ENCODE results near the gene KIF1A.

Gene KIF1A

DNA sequence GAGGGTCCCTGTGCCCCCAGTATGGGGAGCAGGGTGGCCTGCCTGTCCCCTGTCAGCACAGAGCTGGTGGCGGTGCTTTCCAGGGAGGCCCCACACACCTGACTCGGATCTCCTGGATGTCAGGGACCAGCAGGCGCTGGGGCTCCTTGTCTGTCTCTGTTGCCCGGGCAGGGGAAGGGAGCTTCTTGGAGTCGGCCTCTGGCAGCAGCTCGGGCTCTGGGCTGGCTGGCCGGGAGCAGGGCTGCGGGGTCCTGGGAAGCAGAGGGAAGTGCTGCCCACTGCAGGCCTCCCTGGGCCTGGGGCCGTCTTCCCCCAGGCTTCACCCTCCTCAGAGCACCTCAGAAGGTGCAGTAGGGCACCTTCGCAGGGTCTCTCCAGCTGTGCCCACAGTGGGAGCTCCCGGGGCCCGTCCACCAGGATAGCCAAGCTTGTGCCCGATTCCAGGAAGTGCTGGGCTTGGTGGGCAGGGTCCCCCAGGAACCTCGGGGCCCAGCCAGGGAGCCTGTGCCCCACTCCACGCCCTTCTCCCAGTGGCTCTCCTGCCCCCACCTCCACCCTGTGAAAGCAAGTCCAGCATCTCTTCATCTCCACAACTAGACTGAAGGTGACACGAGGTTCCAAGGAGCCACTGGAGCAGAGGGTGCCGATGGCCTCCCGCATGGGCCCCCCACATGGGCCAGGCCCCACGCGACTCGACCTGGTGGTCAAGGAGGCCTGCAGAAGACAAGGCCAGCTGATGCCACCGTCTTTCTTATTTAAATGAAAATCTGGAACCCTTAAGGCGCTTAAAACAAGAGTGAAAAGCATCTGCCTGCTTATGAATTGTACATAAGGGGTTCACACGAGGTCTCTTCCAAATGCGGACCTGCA is 100.1 kb downstream of the KIF1A start:
- H3K4me1 ChIP-seq (ENCODE audit: insufficient read depth, low read length) = no peaks in the 10 kb centered on the region
- H3K36me3 ChIP-seq (ENCODE audit: insufficient read depth, low read length) = peaks cover 17% of the 10 kb centered on the region
- no peaks in the 10 kb centered on the region for H3K9me3 ChIP-seq (ENCODE audit: control insufficient read depth, insufficient read depth, low read length)
- H3K9ac ChIP-seq (ENCODE audit: low read depth, low read length) = no peak overlapping the region

- Histone ChIP-seq H3K36me3 (ENCODE audit: insufficient read depth, low read length) (peaks cover 13% of the 10 kb centered on the region), H3K9me3 (ENCODE audit: control insufficient read depth, insufficient read depth, low read length) (no peaks in the 10 kb centered on the region), H3K4me1 (ENCODE audit: insufficient read depth, low read length) (no peaks in the 10 kb centered on the region), H3K9ac (ENCODE audit: low read depth, low read length) (no peak overlapping the region)
Measured at GRCh38 chr2:240718896-240719490, 101.0 kb downstream of the KIF1A start.

- H3K36me3 ChIP-seq (ENCODE audit: insufficient read depth, low read length) = peaks cover 7% of the 10 kb centered on the region
Measured at GRCh38 chr2:240717681-240718581, 102.1 kb downstream of the KIF1A start.

GRCh38 chr2:240717181-240717641 is 102.8 kb downstream of the KIF1A start:
- Histone ChIP-seq H3K9ac (ENCODE audit: low read depth, low read length) (no peak overlapping the region), H3K9me3 (ENCODE audit: control insufficient read depth, insufficient read depth, low read length) (no peaks in the 10 kb centered on the region), H3K4me1 (ENCODE audit: insufficient read depth, low read length) (no peaks in the 10 kb centered on the region), H3K36me3 (ENCODE audit: insufficient read depth, low read length) (peaks cover 6% of the 10 kb centered on the region)

More at GRCh38 chr2:240717681-240718581, 102.1 kb downstream of the KIF1A start:
- Histone ChIP-seq H3K9me3 (ENCODE audit: control insufficient read depth, insufficient read depth, low read length) (no peaks in the 10 kb centered on the region), H3K9ac (ENCODE audit: low read depth, low read length) (no peak overlapping the region), H3K4me1 (ENCODE audit: insufficient read depth, low read length) (no peaks in the 10 kb centered on the region)

DNA sequence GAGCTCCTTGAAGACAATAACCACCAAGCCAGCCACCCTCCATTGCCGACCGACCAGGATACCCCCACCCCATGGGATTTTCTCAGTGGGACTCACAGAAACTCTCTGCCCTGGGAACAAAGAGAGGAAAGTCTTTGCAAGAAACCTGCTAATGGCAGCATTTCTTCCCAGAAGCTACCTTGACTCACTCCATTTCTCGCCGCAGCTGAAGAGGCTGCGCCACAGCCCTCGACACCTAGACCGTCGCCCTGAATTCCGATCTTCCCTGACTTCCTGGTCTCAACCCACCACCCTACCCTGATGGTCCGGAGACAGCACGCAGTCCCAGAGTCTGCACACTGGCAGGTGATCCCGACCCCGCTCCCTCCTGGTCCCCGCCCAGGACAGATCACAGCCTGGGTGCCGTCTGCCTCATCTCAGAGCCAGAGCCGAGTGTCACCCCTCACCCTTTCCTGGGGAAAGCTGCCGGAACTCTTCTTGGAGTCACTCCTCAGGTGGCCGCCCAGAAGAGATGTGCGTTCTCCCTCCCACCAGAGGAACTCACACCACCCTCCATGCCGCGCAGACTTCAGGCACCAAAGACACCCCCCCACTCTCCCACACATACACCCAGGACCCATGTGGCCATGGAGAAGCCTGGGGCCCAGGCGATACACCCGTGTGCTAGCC is 103.8 kb downstream of the KIF1A start:
- Histone ChIP-seq H3K9ac (ENCODE audit: low read depth, low read length) (no peak overlapping the region), H3K4me1 (ENCODE audit: insufficient read depth, low read length) (no peaks in the 10 kb centered on the region), H3K36me3 (ENCODE audit: insufficient read depth, low read length) (peaks cover 3% of the 10 kb centered on the region; the same call in 1 of the 2 replicates), H3K9me3 (ENCODE audit: control insufficient read depth, insufficient read depth, low read length) (no peaks in the 10 kb centered on the region)

GRCh38 chr2:240714747-240715725 is 105.0 kb downstream of the KIF1A start:
- Histone ChIP-seq H3K4me1 (ENCODE audit: insufficient read depth, low read length) (no peaks in the 10 kb centered on the region), H3K9me3 (ENCODE audit: control insufficient read depth, insufficient read depth, low read length) (no peaks in the 10 kb centered on the region), H3K9ac (ENCODE audit: low read depth, low read length) (no peak overlapping the region), H3K36me3 (ENCODE audit: insufficient read depth, low read length) (peaks cover 3% of the 10 kb centered on the region; the same call in 1 of the 2 replicates)

- no peak overlapping the region for H3K9ac ChIP-seq (ENCODE audit: low read depth, low read length)
- peaks cover 3% of the 10 kb centered on the region; the same call in 1 of the 2 replicates for H3K36me3 ChIP-seq (ENCODE audit: insufficient read depth, low read length)
- H3K9me3 ChIP-seq (ENCODE audit: control insufficient read depth, insufficient read depth, low read length) = no peaks in the 10 kb centered on the region
- H3K4me1 ChIP-seq (ENCODE audit: insufficient read depth, low read length) = no peaks in the 10 kb centered on the region
Measured at GRCh38 chr2:240713928-240714746, 105.9 kb downstream of the KIF1A start.

GRCh38 chr2:240713071-240713927 is 106.7 kb downstream of the KIF1A start:
- no peaks in the 10 kb centered on the region for H3K9me3 ChIP-seq (ENCODE audit: control insufficient read depth, insufficient read depth, low read length)
- no peaks in the 10 kb centered on the region for H3K4me1 ChIP-seq (ENCODE audit: insufficient read depth, low read length)
- H3K36me3 ChIP-seq (ENCODE audit: insufficient read depth, low read length) = 0 out of 2 replicates have a peak, but pooled peaks cover under 1% of the 10 kb centered on the region

GRCh38 chr2:240712121-240712520 is 107.9 kb downstream of the KIF1A start:
- H3K36me3 ChIP-seq (ENCODE audit: insufficient read depth, low read length) = no peaks in the 10 kb centered on the region
- H3K9ac ChIP-seq (ENCODE audit: low read depth, low read length) = no peak overlapping the region
- H3K4me1 ChIP-seq (ENCODE audit: insufficient read depth, low read length) = no peaks in the 10 kb centered on the region
- no peaks in the 10 kb centered on the region for H3K9me3 ChIP-seq (ENCODE audit: control insufficient read depth, insufficient read depth, low read length)

More at GRCh38 chr2:240713071-240713927, 106.7 kb downstream of the KIF1A start:
- H3K9ac ChIP-seq (ENCODE audit: low read depth, low read length) = no peak overlapping the region

DNA sequence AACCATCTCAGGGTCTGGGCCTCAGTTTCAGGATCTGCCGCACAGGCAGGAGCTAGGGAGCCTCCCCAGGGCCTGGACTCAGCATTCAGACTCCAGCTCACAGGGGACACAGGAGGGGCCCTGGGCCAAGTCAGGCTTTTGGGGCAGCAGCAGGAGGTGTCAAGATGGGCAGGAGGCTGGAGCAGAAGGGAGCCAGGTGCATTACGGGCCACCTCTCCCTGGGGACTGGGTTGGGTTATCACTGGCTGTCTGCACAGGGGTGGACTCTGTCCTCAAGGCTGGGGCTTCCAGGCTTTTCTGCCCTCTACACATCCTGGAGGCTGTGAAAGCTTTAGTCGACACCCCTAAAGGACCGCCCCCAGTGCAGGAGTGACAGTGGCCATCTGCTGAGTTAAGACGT is 108.3 kb downstream of the KIF1A start:
- H3K9me3 ChIP-seq (ENCODE audit: control insufficient read depth, insufficient read depth, low read length) = no peaks in the 10 kb centered on the region
- no peaks in the 10 kb centered on the region for H3K36me3 ChIP-seq (ENCODE audit: insufficient read depth, low read length)
- no peak overlapping the region for H3K9ac ChIP-seq (ENCODE audit: low read depth, low read length)
- no peaks in the 10 kb centered on the region for H3K4me1 ChIP-seq (ENCODE audit: insufficient read depth, low read length)

GRCh38 chr2:240711296-240711695 is 108.7 kb downstream of the KIF1A start:
- H3K4me1 ChIP-seq (ENCODE audit: insufficient read depth, low read length) = no peaks in the 10 kb centered on the region
- no peak overlapping the region for H3K9ac ChIP-seq (ENCODE audit: low read depth, low read length)

DNA sequence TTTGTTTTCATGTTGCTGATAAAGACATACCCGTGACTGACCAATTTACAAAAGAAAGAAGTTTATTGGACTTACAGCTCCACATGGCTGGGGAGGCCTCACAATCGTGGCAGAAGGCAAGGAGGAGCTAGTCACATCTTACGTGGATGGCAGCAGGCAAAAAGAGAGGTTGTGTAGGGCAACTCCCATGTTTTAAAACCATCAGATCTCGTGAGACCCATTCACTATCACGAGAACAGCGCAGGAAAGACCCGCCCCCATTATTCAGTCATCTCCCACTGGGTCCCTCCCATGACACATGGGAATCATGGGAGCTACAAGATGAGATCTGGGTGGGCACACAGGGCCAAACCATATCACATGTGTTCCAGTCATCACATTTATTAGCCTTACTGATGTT is 111.6 kb downstream of the KIF1A start:
- Histone ChIP-seq H3K36me3 (ENCODE audit: insufficient read depth, low read length) (no peaks in the 10 kb centered on the region), H3K9ac (ENCODE audit: low read depth, low read length) (no peak overlapping the region), H3K9me3 (ENCODE audit: control insufficient read depth, insufficient read depth, low read length) (no peaks in the 10 kb centered on the region), H3K4me1 (ENCODE audit: insufficient read depth, low read length) (no peaks in the 10 kb centered on the region)

More at GRCh38 chr2:240711296-240711695, 108.7 kb downstream of the KIF1A start:
- Histone ChIP-seq H3K36me3 (ENCODE audit: insufficient read depth, low read length) (no peaks in the 10 kb centered on the region), H3K9me3 (ENCODE audit: control insufficient read depth, insufficient read depth, low read length) (no peaks in the 10 kb centered on the region)
